Kasumi-1 (cell line): Measurements from ENCODE around the gene OR4D11.

Experiments used
- DNase-seq, 2 experiments: peaks; one replicate each; lab custom pipeline; 2025; lab: John Stamatoyannopoulos, UW

Gene OR4D11

GRCh38 chr11:59548309-59548656, 44.9 kb downstream of the OR4D11 start:
- no peak for DNase-seq

- DNase-seq: peak; percentile 82
Observed at GRCh38 chr11:59550368-59550841, 47.0 kb downstream of the OR4D11 start.

- peak; percentile 86 to 87 for DNase-seq
Observed at GRCh38 chr11:59550842-59551658, 47.7 kb downstream of the OR4D11 start.

GRCh38 chr11:59551659-59552521, 48.5 kb downstream of the OR4D11 start:
- DNase-seq: peak; percentile 64 to 67

- DNase-seq: no peak
Observed at GRCh38 chr11:59552844-59553243, 49.5 kb downstream of the OR4D11 start.

GRCh38 chr11:59553323-59553722, 49.9 kb downstream of the OR4D11 start:
- no peak for DNase-seq
